GM18499 (cell line): ENCODE results near the gene TPM2.

ENCODE experiments used
- ATAC-seq: cut with Tn5 transposase; IDR thresholded peaks from one replicate; pipeline ENCODE4 v1.9.1; 2021; ENCODE audit warnings: moderate number of reproducible peaks; ENCODE audit not compliant: insufficient read depth, unreplicated experiment

The TPM2 gene

GRCh38 chr9:35689542-35690293 lies at the start of gene TPM2:
TPM2 (minus strand) TSS chr9:35689925; CDS start chr9:35689817, 108 bp downstream.
- ATAC-seq, result no peak

- no peak for ATAC-seq
Observed at GRCh38 chr9:35738924-35739323, 49.2 kb upstream of the TPM2 start.

GRCh38 chr9:35738186-35738585 lies 48.5 kb upstream of the TPM2 start:
- no peak for ATAC-seq

- no peak for ATAC-seq
Observed at GRCh38 chr9:35737143-35737542, 47.4 kb upstream of the TPM2 start.

GRCh38 chr9:35736201-35736633 lies 46.5 kb upstream of the TPM2 start:
- ATAC-seq, result no peak

GRCh38 chr9:35734096-35734495 lies 44.4 kb upstream of the TPM2 start:
- ATAC-seq, result no peak

GRCh38 chr9:35732800-35733541 lies 43.2 kb upstream of the TPM2 start:
- no peak for ATAC-seq

- peak; percentile 65 for ATAC-seq
Observed at GRCh38 chr9:35732185-35732799, 42.6 kb upstream of the TPM2 start, which contains the start of the genes CREB3 and TLN1. CREB3 (plus strand) TSS chr9:35732666; CDS start chr9:35732773, 107 bp downstream. TLN1 (minus strand) TSS chr9:35732195; CDS start chr9:35725694, 6,501 bp downstream.

GRCh38 chr9:35731415-35732184 lies 41.9 kb upstream of the TPM2 start:
- ATAC-seq, result no peak

GRCh38 chr9:35730486-35730854 lies 40.7 kb upstream of the TPM2 start:
- no peak for ATAC-seq

- ATAC-seq, result no peak
Observed at GRCh38 chr9:35729700-35730485, 40.2 kb upstream of the TPM2 start.

- ATAC-seq, result no peak
Observed at GRCh38 chr9:35729101-35729500, 39.4 kb upstream of the TPM2 start.

GRCh38 chr9:35728041-35728971 lies 38.6 kb upstream of the TPM2 start:
- no peak for ATAC-seq

- no peak for ATAC-seq
Observed at GRCh38 chr9:35727676-35728040, 37.9 kb upstream of the TPM2 start.

GRCh38 chr9:35726931-35727330 lies 37.2 kb upstream of the TPM2 start:
- no peak for ATAC-seq

GRCh38 chr9:35725362-35725761 lies 35.6 kb upstream of the TPM2 start:
- ATAC-seq, result no peak

GRCh38 chr9:35723908-35724307 lies 34.2 kb upstream of the TPM2 start:
- ATAC-seq, result no peak

- no peak for ATAC-seq
Observed at GRCh38 chr9:35723426-35723825, 33.7 kb upstream of the TPM2 start.

- ATAC-seq, result no peak
Observed at GRCh38 chr9:35719546-35719945, 29.8 kb upstream of the TPM2 start.
